Right lung (tissue), 5 donors: ENCODE measurements around the gene ARHGAP20. TPM values are rescaled to one million over a fixed set of nuclear protein-coding genes. Genes with fewer than 3 reads are reported as not detected.

ENCODE experiments used
- DNase-seq, 2 donors: peaks; one replicate each; pipeline ENCODE4 v3.0.0-alpha.2; 2013
- polyA plus RNA-seq, 5 donors: library from polyadenylated mRNA; unstranded; fragments of 120-200 nt; gene quantifications; one replicate each; pipeline versions ENCODE4 v1.2.1 to v1.2.3, GENCODE V29; 2013; ENCODE audit warnings: inconsistent platforms in 1 of 5, low replicate concordance in 1 of 5; ENCODE audit not compliant: insufficient read length in 5 of 5, insufficient read depth in 1 of 5

The ARHGAP20 gene
- polyA plus RNA-seq, 5 donors = 30.4 to 50.7 (median 33.1) TPM

DNA sequence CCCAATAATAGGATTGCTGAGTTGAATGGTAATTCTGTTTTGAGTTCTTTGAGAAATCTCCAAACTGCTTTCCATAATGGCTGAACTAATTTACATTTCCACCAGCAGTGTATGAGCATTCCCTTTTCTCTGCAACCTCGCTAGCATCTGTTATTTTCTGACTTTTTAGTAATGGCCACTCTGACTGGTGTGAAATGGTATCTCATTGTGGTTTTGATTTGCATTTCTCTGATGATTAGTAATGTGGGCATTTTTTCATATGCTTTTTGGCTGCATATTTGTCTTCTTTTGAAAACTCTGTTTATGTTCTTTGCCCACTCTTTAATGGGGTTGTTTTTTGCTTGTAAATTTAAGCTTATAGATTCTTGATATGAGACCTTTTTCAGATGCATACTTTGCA, 185.1 kb downstream of the ARHGAP20 start:
- no peak for DNase-seq
